Neural cell (in vitro differentiated cells): ENCODE measurements around the gene LRRC74A. TPM values are rescaled to one million over a fixed set of nuclear protein-coding genes. Genes with fewer than 3 reads are reported as not detected.

Source experiments
- H2AFZ ChIP-seq: fragments of 200-600, 300-800 bp; sonication (generic), shearing (Covaris generic); 2 replicates; pipeline ENCODE4 v1.6.0; 2014; ENCODE audit warnings: low read depth, mild to moderate bottlenecking, antibody characterized with exemption, low read length, moderate library complexity
- H3F3A ChIP-seq: fragments of 200-600 bp; shearing (Covaris generic); 2 replicates; pipeline ENCODE4 v1.6.1; 2016; ENCODE audit warnings: mild to moderate bottlenecking, moderate library complexity, mixed read lengths, antibody characterized with exemption, low read length; ENCODE audit not compliant: insufficient read depth, poor library complexity, severe bottlenecking
- H3K27ac ChIP-seq: fragments of 200-600, 300-800 bp; sonication (generic), shearing (Covaris generic); 2 replicates; pipeline ENCODE4 v1.5.1; 2014; ENCODE audit warnings: mild to moderate bottlenecking, low read length, moderate library complexity
- H3K27me3 ChIP-seq: fragments of 300-800, 200-600 bp; sonication (generic), shearing (Covaris generic); 2 replicates; pipeline ENCODE4 v1.6.0; 2014; ENCODE audit warnings: mild to moderate bottlenecking, low read depth, low read length, moderate library complexity; ENCODE audit not compliant: insufficient read depth
- H3K36me3 ChIP-seq: fragments of 300-800, 200-600 bp; sonication (generic), shearing (Covaris generic); 2 replicates; pipeline ENCODE4 v1.5.1; 2014; ENCODE audit warnings: mild to moderate bottlenecking, antibody characterized with exemption, low read length, moderate library complexity; ENCODE audit not compliant: insufficient read depth
- H3K4me2 ChIP-seq: fragments of 300-800, 200-600 bp; sonication (generic), shearing (Covaris generic); 2 replicates; pipeline ENCODE4 v1.6.0; 2014; ENCODE audit warnings: mild to moderate bottlenecking, low read length
- H3K4me3 ChIP-seq: fragments of 300-800, 200-600 bp; sonication (generic), shearing (Covaris generic); 2 replicates; pipeline ENCODE4 v1.5.1; 2014; ENCODE audit warnings: mild to moderate bottlenecking, low read length, moderate library complexity
- H3K79me2 ChIP-seq: fragments of 200-600 bp; shearing (Covaris generic); replicated peaks from 2 replicates; pipeline ENCODE4 v1.6.0; 2014; ENCODE audit warnings: mild to moderate bottlenecking, low read length, moderate library complexity; ENCODE audit not compliant: insufficient read depth
- H3K9ac ChIP-seq: fragments of 300-800, 200-600 bp; sonication (generic), shearing (Covaris generic); 2 replicates; pipeline ENCODE4 v1.6.1; 2016; ENCODE audit warnings: mild to moderate bottlenecking, low read length, mixed read lengths
- H3K9me2 ChIP-seq: fragments of 200-600 bp; shearing (Covaris generic); 2 replicates; pipeline ENCODE4 v1.6.1; 2016; ENCODE audit warnings: mild to moderate bottlenecking, low read length, mixed read lengths; ENCODE audit not compliant: insufficient read depth
- H3K9me3 ChIP-seq: fragments of 200-600, 300-800 bp; sonication (generic), shearing (Covaris generic); 2 replicates; pipeline ENCODE4 v1.6.1; 2016; ENCODE audit warnings: mild to moderate bottlenecking, mixed run types, low read length, moderate library complexity, mixed read lengths
- H4K20me1 ChIP-seq: fragments of 200-600 bp; shearing (Covaris generic); 2 replicates; pipeline ENCODE4 v1.6.1; 2016; ENCODE audit warnings: mild to moderate bottlenecking, mixed run types; ENCODE audit not compliant: insufficient read depth
- EP300 ChIP-seq: fragments of 450-650 bp; conservative IDR thresholded peaks from 2 replicates; pipeline ENCODE4 v1.6.1; 2014; ENCODE audit warnings: antibody characterized with exemption, mild to moderate bottlenecking, moderate library complexity; ENCODE audit not compliant: poor library complexity, severe bottlenecking
- EZH2 ChIP-seq: fragments of 200-600, 300-800 bp; shearing (Covaris generic), sonication (generic); IDR thresholded peaks from 2 replicates; pipeline ENCODE4 v1.6.1; 2014; ENCODE audit warnings: antibody characterized with exemption, low read length, borderline replicate concordance, mild to moderate bottlenecking; ENCODE audit not compliant: insufficient read depth, poor library complexity, severe bottlenecking
- MXI1 ChIP-seq: fragments of 450-650 bp; conservative IDR thresholded peaks from 2 replicates; pipeline ENCODE4 v1.6.1; 2014; ENCODE audit warnings: antibody characterized with exemption, mild to moderate bottlenecking; ENCODE audit not compliant: poor library complexity, severe bottlenecking
- POLR2AphosphoS5 ChIP-seq: IDR thresholded peaks from 2 replicates; pipeline ENCODE4 v1.6.1; 2012
- RAD21 ChIP-seq: fragments of 450-650 bp; conservative IDR thresholded peaks from 2 replicates; pipeline ENCODE4 v1.6.1; 2014; ENCODE audit warnings: antibody characterized with exemption, mild to moderate bottlenecking, moderate library complexity
- SMC3 ChIP-seq: fragments of 450-650 bp; conservative IDR thresholded peaks from 2 replicates; pipeline ENCODE4 v1.6.1; 2014; ENCODE audit warnings: antibody characterized with exemption, mild to moderate bottlenecking, moderate library complexity; ENCODE audit not compliant: poor library complexity
- TAF1 ChIP-seq: IDR thresholded peaks from 2 replicates; pipeline ENCODE4 v1.6.1; 2012; ENCODE audit warnings: low read depth
- polyA plus RNA-seq: library from polyadenylated mRNA; depleted of rRNA; stranded (reverse); fragments of >200 nt; gene quantifications from 2 replicates; pipeline ENCODE4 v1.2.3, GENCODE V29; 2014
- TF ChIP-seq, protein P1 (sequence below): IDR thresholded peaks from 2 replicates; pipeline ENCODE4 v1.6.1; 2012; ENCODE audit warnings: borderline replicate concordance
- TF ChIP-seq, protein P2 (sequence below): fragments of 450-650 bp; IDR thresholded peaks from 2 replicates; pipeline ENCODE4 v1.5.1; 2014; ENCODE audit warnings: antibody characterized with exemption, mild to moderate bottlenecking, moderate library complexity; ENCODE audit not compliant: poor library complexity, severe bottlenecking

LRRC74A gene
- polyA plus RNA-seq, 1 donor from 2014 or later: not detected

DNA sequence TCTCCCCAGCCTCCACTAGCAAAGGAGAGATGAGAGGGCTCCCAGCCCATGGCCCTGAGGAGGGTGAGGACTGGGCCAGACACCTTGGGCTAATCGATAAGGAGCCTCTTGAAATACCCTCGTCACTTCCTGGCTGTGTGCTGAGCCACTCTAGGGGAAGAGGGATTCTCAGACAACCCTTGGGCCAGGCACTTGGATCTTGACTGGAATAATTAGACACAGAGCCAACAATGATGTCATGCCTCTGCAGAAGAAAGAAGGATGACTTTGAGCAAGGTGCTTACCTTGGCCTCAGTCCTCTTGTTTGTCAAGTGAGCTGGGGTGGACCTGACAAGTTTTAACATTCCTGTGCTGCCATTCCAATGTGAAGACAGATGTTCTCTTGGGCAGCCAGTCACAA is 83.1 kb downstream of the LRRC74A start:
- Histone ChIP-seq H4K20me1 (no peaks in the 10 kb centered on the region), H3K79me2 (no peaks in the 10 kb centered on the region), H3K27ac (no peak overlapping the region), H3K36me3 (no peaks in the 10 kb centered on the region), H3K9me3 (no peaks in the 10 kb centered on the region), H3K9me2 (no peaks in the 10 kb centered on the region), H3K27me3 (no peaks in the 10 kb centered on the region), H3K9ac (no peak overlapping the region), H3K4me3 (no peak overlapping the region), H2AFZ (no peak overlapping the region), H3F3A (no peaks in the 10 kb centered on the region), H3K4me2 (no peak overlapping the region)
- TF ChIP-seq POLR2AphosphoS5 (no peak), EZH2 (no peak), EP300 (no peak), MXI1 (no peak), TAF1 (no peak), RAD21 (no peak), SMC3 (no peak)
- TF ChIP-seq, protein P1, sequence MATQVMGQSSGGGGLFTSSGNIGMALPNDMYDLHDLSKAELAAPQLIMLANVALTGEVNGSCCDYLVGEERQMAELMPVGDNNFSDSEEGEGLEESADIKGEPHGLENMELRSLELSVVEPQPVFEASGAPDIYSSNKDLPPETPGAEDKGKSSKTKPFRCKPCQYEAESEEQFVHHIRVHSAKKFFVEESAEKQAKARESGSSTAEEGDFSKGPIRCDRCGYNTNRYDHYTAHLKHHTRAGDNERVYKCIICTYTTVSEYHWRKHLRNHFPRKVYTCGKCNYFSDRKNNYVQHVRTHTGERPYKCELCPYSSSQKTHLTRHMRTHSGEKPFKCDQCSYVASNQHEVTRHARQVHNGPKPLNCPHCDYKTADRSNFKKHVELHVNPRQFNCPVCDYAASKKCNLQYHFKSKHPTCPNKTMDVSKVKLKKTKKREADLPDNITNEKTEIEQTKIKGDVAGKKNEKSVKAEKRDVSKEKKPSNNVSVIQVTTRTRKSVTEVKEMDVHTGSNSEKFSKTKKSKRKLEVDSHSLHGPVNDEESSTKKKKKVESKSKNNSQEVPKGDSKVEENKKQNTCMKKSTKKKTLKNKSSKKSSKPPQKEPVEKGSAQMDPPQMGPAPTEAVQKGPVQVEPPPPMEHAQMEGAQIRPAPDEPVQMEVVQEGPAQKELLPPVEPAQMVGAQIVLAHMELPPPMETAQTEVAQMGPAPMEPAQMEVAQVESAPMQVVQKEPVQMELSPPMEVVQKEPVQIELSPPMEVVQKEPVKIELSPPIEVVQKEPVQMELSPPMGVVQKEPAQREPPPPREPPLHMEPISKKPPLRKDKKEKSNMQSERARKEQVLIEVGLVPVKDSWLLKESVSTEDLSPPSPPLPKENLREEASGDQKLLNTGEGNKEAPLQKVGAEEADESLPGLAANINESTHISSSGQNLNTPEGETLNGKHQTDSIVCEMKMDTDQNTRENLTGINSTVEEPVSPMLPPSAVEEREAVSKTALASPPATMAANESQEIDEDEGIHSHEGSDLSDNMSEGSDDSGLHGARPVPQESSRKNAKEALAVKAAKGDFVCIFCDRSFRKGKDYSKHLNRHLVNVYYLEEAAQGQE: no peak
- TF ChIP-seq, protein P2, sequence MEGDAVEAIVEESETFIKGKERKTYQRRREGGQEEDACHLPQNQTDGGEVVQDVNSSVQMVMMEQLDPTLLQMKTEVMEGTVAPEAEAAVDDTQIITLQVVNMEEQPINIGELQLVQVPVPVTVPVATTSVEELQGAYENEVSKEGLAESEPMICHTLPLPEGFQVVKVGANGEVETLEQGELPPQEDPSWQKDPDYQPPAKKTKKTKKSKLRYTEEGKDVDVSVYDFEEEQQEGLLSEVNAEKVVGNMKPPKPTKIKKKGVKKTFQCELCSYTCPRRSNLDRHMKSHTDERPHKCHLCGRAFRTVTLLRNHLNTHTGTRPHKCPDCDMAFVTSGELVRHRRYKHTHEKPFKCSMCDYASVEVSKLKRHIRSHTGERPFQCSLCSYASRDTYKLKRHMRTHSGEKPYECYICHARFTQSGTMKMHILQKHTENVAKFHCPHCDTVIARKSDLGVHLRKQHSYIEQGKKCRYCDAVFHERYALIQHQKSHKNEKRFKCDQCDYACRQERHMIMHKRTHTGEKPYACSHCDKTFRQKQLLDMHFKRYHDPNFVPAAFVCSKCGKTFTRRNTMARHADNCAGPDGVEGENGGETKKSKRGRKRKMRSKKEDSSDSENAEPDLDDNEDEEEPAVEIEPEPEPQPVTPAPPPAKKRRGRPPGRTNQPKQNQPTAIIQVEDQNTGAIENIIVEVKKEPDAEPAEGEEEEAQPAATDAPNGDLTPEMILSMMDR: no peak

DNA sequence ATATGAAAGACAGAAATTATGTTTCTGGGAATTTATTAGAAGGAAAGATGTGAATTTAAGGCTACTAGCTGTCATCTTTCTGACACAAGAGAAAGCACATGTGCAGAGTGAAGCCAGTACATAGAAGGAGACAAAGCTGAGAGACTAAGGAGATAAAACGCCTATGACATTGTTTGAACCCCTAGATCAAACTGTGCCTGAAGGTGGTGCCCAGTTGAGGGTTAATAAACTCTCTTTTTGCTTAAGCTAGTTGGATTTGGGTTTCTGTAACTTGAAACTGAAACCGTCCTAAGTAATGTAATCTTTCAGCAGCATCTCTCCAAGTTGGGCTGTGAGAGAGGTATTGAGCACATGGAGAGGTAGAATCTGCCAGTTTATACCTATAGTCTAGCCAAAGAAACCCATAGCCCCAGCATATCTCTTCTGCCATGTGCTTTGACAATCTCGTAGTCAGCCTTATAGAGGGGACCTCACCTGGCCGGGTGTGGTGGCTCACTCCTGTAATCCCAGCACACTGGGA is 84.2 kb downstream of the LRRC74A start:
- H3F3A ChIP-seq: no peaks in the 10 kb centered on the region
- TF ChIP-seq MXI1: no peak
- TF ChIP-seq RAD21: no peak
- no peak for TF ChIP-seq EZH2
- TF ChIP-seq POLR2AphosphoS5: no peak
- no peak for TF ChIP-seq TAF1
- no peak for TF ChIP-seq SMC3
- TF ChIP-seq, protein P2: no peak
- TF ChIP-seq, protein P1: no peak
- no peak for TF ChIP-seq EP300
- no peak overlapping the region for H3K4me2 ChIP-seq
- no peaks in the 10 kb centered on the region for H3K27me3 ChIP-seq
- H3K79me2 ChIP-seq: no peaks in the 10 kb centered on the region
- no peaks in the 10 kb centered on the region for H4K20me1 ChIP-seq
- no peak overlapping the region for H3K9ac ChIP-seq
- H3K9me2 ChIP-seq: no peaks in the 10 kb centered on the region
- H3K36me3 ChIP-seq: no peaks in the 10 kb centered on the region
- H3K9me3 ChIP-seq: no peaks in the 10 kb centered on the region
- no peak overlapping the region for H3K4me3 ChIP-seq
- H3K27ac ChIP-seq: no peak overlapping the region
- no peak overlapping the region for H2AFZ ChIP-seq
